Subcutaneous abdominal adipose tissue (tissue), 5 donors: Measurements from ENCODE around the gene ALOX5AP.

Experiments used
- H3K27ac ChIP-seq: one replicate; pipeline ENCODE4 v1.7.0; 2013; ENCODE audit warnings: low read depth, mild to moderate bottlenecking, inconsistent platforms, low read length, moderate library complexity
- H3K27me3 ChIP-seq, 5 donors: one replicate each; pipeline ENCODE4 v1.7.0; 2013; ENCODE audit warnings: low read length in 5 of 5, inconsistent platforms in 1 of 5; ENCODE audit not compliant: control insufficient read depth in 5 of 5, insufficient read depth in 4 of 5
- H3K36me3 ChIP-seq, 5 donors: one replicate each; pipeline ENCODE4 v1.7.0; 2013; ENCODE audit warnings: low read length in 5 of 5; ENCODE audit not compliant: control insufficient read depth in 5 of 5, insufficient read depth in 5 of 5
- H3K4me1 ChIP-seq, 5 donors: one replicate each; pipeline ENCODE4 v1.7.0; 2013; ENCODE audit warnings: low read length in 5 of 5, mild to moderate bottlenecking in 3 of 5, moderate library complexity in 1 of 5; ENCODE audit not compliant: control insufficient read depth in 5 of 5, insufficient read depth in 5 of 5
- H3K4me3 ChIP-seq, 5 donors: one replicate each; pipeline ENCODE4 v1.7.0; 2013; ENCODE audit warnings: low read length in 5 of 5, low read depth in 1 of 5
- H3K9ac ChIP-seq, 5 donors: one replicate each; pipeline ENCODE4 v1.7.0; 2013; ENCODE audit warnings: low read length in 5 of 5, mild to moderate bottlenecking in 4 of 5, moderate library complexity in 3 of 5
- H3K9me3 ChIP-seq, 5 donors: one replicate each; pipeline ENCODE4 v1.7.0; 2013; ENCODE audit warnings: low read length in 5 of 5; ENCODE audit not compliant: control insufficient read depth in 5 of 5
- donor health status: healthy.
- donor health status: healthy.
- donor health status: healthy.
- donor health status: healthy.
- donor health status: healthy.

The ALOX5AP gene

GRCh38 chr13:30792285-30793000 lies 57.1 kb downstream of the ALOX5AP start:
- Histone ChIP-seq H3K27me3 (no peaks in the 10 kb centered on the region), H3K4me3 (peak overlapping the region in 1 of 5 donors; percentile 9), H3K27ac (peak overlapping the region; percentile 41), H3K9me3 (no peaks in the 10 kb centered on the region), H3K9ac (peak overlapping the region in 1 of 5 donors; percentile 9), H3K4me1 (peaks cover 10 to 32% (median 25%) of the 10 kb centered on the region in 5 donors), H3K36me3 (no peaks in the 10 kb centered on the region)

GRCh38 chr13:30796132-30796572 lies 60.8 kb downstream of the ALOX5AP start:
- Histone ChIP-seq H3K4me3 (peak overlapping the region in 2 of 5 donors; percentile 43 to 58), H3K9ac (peak overlapping the region in 2 of 5 donors; percentile 16 to 53), H3K27ac (no peak overlapping the region)

GRCh38 chr13:30796631-30797601 lies 61.6 kb downstream of the ALOX5AP start:
- peak overlapping the region in 2 of 5 donors; percentile 26 to 58 for H3K4me3 ChIP-seq
- peaks cover 7 to 27% (median 23%) of the 10 kb centered on the region in 5 donors for H3K4me1 ChIP-seq
- H3K36me3 ChIP-seq = no peaks in the 10 kb centered on the region
- no peaks in the 10 kb centered on the region for H3K9me3 ChIP-seq
- peak overlapping the region in 1 of 5 donors; percentile 53 for H3K9ac ChIP-seq
- no peaks in the 10 kb centered on the region for H3K27me3 ChIP-seq
- H3K27ac ChIP-seq = no peak overlapping the region

More at GRCh38 chr13:30796132-30796572, 60.8 kb downstream of the ALOX5AP start:
- H3K4me1 ChIP-seq = peaks cover 10 to 31% (median 25%) of the 10 kb centered on the region in 5 donors
- H3K36me3 ChIP-seq = no peaks in the 10 kb centered on the region
- no peaks in the 10 kb centered on the region for H3K9me3 ChIP-seq
- no peaks in the 10 kb centered on the region for H3K27me3 ChIP-seq

GRCh38 chr13:30797847-30798535 lies 62.6 kb downstream of the ALOX5AP start:
- Histone ChIP-seq H3K4me1 (peaks cover 2 to 23% (median 15%) of the 10 kb centered on the region in 5 donors), H3K9me3 (no peaks in the 10 kb centered on the region), H3K27ac (no peak overlapping the region), H3K36me3 (no peaks in the 10 kb centered on the region), H3K27me3 (no peaks in the 10 kb centered on the region), H3K9ac (no peak overlapping the region), H3K4me3 (no peak overlapping the region)

GRCh38 chr13:30798776-30799355 lies 63.5 kb downstream of the ALOX5AP start:
- Histone ChIP-seq H3K4me1 (peaks cover 2 to 29% (median 23%) of the 10 kb centered on the region in 5 donors), H3K4me3 (no peak overlapping the region), H3K27me3 (no peaks in the 10 kb centered on the region), H3K36me3 (no peaks in the 10 kb centered on the region), H3K9me3 (no peaks in the 10 kb centered on the region), H3K9ac (no peak overlapping the region), H3K27ac (no peak overlapping the region)

- H3K27ac ChIP-seq = no peak overlapping the region
- H3K9me3 ChIP-seq = no peaks in the 10 kb centered on the region
- H3K36me3 ChIP-seq = no peaks in the 10 kb centered on the region
- no peak overlapping the region for H3K4me3 ChIP-seq
- no peaks in the 10 kb centered on the region for H3K27me3 ChIP-seq
- peaks cover 2 to 34% (median 26%) of the 10 kb centered on the region in 5 donors for H3K4me1 ChIP-seq
- H3K9ac ChIP-seq = no peak overlapping the region
Measured at GRCh38 chr13:30799356-30799824, 64.0 kb downstream of the ALOX5AP start.

- Histone ChIP-seq H3K27ac (no peak overlapping the region), H3K4me3 (no peak overlapping the region), H3K9ac (no peak overlapping the region), H3K4me1 (peaks cover 2 to 38% (median 26%) of the 10 kb centered on the region in 5 donors), H3K36me3 (no peaks in the 10 kb centered on the region), H3K9me3 (no peaks in the 10 kb centered on the region), H3K27me3 (no peaks in the 10 kb centered on the region)
Measured at GRCh38 chr13:30800107-30800506, 64.8 kb downstream of the ALOX5AP start.

GRCh38 chr13:30802501-30802900 lies 67.2 kb downstream of the ALOX5AP start:
- Histone ChIP-seq H3K9me3 (no peaks in the 10 kb centered on the region), H3K27ac (no peak overlapping the region), H3K4me1 (peaks cover 3 to 26% (median 21%) of the 10 kb centered on the region in 5 donors), H3K4me3 (peak overlapping the region in 3 of 5 donors; percentile 67 to 81 (median 73)), H3K9ac (peak overlapping the region in 1 of 5 donors; percentile 69), H3K36me3 (no peaks in the 10 kb centered on the region), H3K27me3 (no peaks in the 10 kb centered on the region)

GRCh38 chr13:30802953-30803478 lies 67.7 kb downstream of the ALOX5AP start:
- H3K27ac ChIP-seq = peak overlapping the region; percentile 48
- H3K36me3 ChIP-seq = no peaks in the 10 kb centered on the region
- H3K4me1 ChIP-seq = peaks cover 3 to 26% (median 23%) of the 10 kb centered on the region in 5 donors
- H3K4me3 ChIP-seq = peak overlapping the region; percentile 61 to 95 (median 73)
- no peaks in the 10 kb centered on the region for H3K9me3 ChIP-seq
- H3K9ac ChIP-seq = peak overlapping the region; percentile 4 to 80 (median 69)
- no peaks in the 10 kb centered on the region for H3K27me3 ChIP-seq
